Stimulated activated CD8-positive, alpha-beta memory T cell treated with anti-CD3 and anti-CD28 coated beads, Interleukin-7, amount 100 ng/mL, for 24 hours (primary cell): ENCODE measurements around the gene EXTL1.
A peak's percentile ranks its signal among the peaks of the same experiment; 100 is the strongest.

Experiments used
- DNase-seq: peaks from one replicate; pipeline ENCODE4 v3.0.0-alpha.2; 2020; ENCODE audit warnings: low read depth

Gene EXTL1

DNA sequence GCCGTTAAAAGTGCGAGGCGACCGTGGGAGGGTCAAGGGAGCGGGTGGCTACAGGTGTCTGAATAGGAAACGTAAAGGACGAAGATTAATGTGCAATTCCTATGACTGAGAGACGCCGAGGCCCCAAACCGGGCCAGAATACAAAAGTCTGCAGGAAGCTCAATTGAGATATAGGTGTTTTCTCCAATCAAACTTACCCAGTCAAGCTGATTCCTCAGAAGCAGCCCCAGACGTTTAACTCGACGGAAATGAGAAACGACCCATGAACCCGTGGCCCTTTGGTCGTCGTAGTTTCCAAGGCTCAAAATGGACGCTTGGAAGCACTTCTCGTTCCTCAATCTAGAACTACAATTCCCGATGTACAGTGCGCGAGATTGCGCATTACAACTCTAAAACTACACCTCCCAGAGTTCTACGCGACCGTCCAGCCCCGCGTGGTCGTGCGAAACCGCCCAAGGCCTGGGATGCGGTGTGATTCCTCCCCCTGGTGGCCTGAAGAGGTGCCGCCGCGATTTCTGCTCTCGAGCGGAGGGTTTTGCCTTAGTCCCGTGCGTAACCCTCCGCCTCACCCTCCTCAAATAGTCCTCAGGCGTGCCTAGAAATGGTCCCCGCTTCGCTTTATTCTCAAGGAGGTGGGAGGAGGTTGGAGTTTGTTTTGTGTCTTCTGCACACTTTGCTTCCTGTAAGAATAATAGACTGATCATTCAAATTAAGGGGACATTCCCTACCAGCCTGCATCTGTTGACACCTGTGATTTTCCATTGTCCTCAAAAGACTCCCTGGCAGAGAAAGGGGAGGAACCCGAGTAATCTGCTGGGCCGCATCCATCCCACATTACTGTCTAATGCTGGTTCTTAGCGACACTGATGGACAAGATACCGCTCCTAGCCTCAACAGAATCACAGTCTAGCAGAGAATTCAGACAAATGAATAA is 23.5 kb upstream of the EXTL1 start, which contains the start of gene PAFAH2:
TSS of gene PAFAH2 (minus strand) at position 236 of the 934 bp plus-strand sequence. CDS start 7,247 bp downstream, outside the sequence.
- peak; percentile 95 for DNase-seq

DNA sequence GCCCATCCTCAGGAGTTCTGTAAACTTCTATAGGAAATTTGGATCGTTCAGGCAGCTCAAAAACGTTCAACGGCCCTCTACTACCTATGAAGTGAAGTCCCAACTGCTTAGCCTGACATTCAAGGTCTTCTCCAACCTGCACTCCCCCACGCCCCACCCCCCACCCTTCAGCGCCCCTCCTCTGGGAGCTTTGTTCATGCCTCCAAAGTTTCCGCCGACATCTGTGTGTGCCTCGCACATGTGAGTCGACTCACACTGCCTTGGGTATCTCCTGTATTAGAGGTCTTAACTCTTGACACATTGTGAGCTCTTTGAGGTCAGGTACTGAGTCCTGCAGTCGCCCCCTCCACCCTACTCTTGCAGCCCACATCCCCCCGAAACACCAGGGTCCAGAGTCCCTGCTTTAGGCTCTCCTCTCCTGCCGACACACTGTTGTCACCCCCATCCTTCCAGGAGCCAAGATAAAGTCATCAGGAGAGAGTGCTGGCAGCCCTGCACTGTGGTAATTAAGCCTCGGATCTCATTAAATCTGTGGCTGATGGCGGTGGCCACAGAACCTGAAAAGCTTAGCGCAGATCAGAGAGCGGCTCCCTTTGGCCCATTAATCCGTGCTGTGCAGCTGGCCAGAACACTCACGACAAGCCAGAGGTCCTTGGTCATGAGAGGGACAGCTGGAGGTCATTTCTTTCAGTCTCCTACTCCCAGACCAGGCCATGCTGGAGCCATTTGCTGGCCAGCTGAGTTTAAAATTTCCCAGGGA is 22.4 kb upstream of the EXTL1 start:
- no peak for DNase-seq

DNA sequence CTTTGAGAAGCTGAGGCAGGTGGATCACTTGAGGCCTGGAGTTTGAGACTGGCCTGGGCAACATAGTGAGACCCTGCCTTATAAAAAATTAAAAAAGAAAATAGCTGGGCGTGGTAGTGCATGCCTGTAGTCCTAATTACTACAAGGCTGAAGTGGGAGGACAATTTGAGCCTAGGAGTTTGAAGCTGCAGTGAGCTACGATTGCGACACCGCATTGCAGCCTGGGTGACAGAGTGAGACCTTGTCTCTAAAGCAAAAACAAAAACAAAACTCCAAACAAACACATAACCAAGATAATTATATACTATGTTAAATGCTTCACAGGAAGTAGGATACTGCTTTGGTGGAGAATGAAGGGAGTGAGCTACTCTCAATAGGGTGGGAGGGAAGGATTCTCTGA is 18.3 kb upstream of the EXTL1 start:
- DNase-seq, result no peak

DNA sequence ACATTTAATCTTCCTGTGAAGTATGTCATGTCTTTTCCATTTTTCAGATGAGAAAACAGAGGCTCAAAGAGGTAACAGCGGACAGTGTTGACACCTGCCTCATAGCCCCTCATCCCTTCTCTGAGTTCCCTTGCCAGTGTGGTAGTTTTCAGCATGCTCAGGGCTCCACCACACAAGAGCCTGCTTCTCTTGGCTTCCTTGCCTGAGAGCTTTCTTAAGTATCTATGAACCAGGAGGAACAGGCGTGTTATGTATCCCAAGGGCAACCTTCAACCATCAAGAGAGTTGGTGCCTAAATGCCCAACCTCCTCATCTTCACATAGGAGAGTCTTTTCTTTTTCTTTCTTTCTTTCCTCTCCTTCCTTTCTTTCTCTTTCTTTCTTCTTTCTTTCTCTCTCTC is 17.8 kb upstream of the EXTL1 start:
- no peak for DNase-seq

DNA sequence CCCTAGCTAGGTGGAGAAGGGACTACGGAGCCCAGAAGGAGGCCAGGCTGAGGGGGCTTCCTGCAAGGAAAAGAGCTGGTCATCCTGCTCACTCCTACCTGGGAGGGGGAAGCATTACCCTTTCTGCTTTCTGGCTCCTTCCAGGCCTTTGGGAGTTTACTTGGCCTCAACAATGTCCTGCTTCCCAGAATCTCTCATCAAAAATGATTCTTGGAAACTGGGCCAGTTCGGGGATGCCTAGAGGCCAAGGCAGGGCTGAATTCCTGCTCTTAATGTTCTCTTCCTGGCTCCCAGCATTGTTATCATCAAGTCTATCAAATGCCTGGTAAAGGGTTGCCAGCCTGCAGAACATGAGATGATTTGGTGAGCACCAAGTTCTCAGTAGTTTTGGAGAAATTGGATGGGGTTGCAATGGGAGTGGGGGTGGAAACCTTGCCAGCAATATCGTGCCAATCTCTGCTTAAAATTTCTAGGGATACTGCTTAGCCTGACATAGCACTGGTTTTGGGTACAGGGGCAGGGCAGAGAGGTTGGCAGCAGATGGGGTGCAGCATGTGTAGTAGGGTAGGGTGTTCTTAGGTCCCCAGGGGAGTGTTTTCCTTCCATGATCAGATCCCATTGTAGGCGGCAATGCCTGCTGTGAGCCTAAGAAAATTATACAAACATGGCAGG is 16.0 kb upstream of the EXTL1 start:
- DNase-seq, result no peak

DNA sequence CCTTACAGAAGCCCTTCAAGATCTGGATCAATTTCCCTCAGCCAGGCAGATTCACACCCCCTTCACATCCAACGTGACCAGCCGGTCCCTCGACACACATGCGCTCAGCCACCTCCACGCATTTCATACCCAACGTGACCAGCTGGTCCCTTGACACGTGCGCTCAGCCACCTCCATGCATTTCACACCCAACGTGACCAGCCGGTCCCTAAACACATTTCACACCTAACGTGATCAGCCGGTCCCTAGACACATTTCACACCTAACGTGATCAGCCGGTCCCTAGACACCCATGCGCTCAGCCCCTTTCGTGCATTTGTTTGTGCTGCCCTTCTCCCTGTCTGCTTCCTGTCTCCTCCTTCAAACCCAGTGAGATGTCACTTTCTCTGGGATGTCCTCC is 14.9 kb upstream of the EXTL1 start:
- no peak for DNase-seq

DNA sequence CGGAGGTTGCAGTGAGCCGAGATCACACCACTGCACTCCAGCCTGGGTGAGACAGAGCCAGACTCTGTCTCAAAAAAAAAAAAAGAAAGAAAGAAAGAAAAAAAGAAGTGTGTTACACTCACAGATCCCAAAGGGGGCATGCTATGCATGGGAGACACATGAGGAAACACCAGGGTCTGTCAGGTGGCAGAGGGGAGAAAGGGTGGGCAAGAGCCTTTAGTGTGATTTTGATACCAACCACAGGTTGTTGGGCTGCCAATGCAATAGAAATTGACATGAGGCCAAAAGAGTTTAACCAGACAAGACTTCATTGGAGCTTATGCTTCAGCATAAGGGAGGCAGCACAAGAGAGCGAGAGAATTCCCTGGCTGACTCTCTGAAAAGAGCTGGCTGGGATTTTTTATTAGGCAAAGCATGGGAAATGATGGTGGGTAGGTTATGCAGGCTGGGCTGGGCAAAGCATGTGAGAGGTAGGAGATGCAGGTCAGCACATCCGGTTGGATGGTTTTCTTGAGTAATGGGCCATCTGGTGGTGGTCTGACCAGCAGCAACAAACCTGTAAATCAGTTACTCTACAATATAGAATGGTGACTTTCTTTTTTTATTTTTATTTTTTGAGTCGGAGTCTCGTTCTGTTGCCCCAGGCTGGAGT is 11.7 kb upstream of the EXTL1 start:
- DNase-seq, result no peak

DNA sequence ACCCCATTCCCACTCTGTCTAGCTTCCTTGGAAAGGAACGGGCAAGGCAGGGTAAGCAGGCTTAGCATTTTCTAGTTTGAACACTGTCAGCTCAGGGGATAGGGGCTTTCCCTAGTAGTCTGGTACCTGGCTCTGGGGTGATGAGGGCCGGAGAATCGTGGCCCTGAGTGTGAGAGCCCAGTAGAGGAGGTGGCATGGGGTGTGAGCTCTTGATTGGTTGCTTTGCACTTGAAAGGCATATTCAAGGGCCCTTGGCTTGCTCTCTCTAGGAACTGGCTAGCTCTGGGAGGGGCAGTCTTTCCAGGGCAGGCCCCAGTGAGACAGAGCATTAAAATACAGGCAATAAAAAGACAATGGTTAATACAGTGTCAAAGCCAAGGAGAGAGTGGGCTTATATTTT is 10.8 kb upstream of the EXTL1 start:
- DNase-seq, result no peak

DNA sequence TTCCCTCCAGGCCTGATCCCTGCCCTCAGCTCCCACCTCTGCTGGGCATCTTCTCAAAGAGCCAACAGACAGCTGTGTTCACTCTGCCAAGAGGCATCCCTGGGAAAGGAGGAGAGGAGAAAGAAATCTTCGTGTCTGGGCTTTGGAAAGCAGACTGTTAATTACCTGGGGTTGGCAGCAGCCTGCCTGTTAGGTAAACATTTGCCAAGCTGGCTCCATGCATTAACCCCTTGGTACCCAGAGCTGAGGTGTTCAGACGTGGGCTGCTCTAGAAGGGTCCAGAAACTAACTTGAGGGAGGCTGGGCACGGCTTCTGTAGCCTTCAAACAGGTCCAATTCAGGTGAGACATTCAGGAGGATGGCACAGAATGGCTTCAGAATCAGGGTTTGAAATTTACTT is 8.7 kb upstream of the EXTL1 start:
- DNase-seq, result no peak

DNA sequence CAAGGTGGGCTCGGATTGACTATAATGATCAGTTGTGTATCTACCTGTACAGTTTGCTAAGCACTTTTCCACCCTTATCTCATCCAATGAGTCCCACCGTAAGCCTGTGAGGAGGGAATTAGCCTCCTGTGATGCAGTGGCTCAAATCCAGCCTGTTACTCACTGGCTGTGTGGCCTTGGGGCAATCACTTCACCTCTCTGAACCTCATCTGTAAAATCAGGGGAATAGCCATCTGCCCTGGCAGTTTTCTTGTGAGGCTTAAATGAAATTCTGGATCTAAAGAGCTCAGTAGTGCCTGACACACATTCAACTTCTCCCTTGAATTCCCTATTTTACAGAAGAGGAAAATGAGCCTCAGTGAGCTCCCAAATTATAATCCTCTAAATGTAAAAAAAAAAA is 7.4 kb upstream of the EXTL1 start:
- DNase-seq, result no peak

DNA sequence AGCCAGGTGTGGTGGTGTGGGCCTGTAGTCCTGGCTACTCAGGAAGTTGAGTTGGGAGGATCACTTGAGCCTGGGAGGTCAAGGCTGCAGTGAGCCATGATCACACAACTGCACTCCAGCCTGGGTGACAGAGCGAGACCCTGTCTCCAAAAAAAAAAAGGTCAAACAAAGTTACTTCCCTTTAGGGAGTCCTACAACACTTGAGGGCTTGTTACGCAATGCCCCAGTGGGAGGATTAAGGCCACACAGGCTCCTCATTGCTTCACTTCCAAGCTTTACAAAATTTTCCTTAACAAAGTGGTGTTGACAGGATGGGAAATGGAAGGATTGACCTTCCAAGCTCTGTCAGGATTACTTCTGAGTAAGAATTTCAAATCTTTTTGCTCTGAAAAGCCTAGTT is 6.2 kb upstream of the EXTL1 start:
- no peak for DNase-seq

DNA sequence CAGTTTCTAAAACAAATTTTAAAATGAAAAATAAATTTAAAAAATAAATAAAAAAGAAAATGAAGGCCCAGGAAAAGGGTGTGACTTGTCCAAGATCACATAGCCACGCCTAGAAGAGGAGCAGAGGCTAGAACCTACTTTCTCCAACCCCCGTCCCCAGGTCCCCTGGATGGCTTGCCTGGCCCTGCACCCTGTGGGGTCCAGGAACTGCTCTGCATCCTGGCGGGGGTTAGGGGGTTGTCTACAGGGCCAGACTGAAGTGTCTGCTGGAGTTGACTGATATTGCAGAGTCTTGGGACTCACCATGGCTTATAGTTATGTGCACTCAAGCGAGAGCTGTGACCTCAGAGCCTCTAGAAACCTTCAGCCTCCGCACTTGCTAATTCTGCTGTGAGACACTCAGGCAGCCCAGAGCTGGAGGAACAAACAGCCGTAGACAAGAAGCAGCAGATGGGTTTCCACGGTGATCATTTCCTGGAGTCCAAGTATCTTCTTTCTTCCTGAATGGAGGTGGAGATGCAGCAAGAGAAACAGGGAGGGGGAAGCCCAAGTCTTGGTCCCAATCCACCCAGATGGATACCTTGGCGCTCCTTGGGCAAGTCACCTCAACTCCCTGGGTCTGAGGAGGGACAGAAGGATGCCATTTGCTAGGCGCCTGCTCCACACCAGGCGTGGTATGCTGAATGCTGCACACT is 5.2 kb upstream of the EXTL1 start:
- no peak for DNase-seq

DNA sequence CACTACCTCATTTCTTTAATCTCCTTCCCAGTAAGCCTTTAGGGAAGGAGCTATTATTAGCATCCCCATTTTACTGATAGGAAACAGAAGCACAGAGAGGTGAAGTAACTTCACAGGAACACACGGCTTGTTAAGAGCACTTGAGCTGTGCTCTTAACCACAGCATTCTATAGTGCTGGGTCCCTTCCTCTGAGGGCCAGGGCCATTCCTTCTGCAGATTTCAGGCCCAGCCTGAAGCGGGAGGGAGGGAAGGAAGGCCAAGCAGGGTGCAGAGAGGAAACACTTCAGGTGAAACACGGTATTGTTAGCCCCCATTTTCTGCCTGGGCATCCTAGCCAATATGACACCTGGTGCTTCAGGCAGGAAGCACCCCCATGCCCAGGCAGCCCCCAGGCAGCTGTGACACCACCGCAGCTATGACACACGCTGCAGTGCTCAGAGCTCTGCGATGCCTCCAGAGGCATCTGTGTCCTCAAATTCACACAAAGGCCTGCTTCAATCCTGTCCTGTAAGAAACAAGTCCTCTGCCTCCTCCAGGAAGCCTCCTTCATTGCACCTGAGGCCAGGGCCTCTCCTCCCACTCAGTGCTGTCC is 4.5 kb upstream of the EXTL1 start:
- no peak for DNase-seq

DNA sequence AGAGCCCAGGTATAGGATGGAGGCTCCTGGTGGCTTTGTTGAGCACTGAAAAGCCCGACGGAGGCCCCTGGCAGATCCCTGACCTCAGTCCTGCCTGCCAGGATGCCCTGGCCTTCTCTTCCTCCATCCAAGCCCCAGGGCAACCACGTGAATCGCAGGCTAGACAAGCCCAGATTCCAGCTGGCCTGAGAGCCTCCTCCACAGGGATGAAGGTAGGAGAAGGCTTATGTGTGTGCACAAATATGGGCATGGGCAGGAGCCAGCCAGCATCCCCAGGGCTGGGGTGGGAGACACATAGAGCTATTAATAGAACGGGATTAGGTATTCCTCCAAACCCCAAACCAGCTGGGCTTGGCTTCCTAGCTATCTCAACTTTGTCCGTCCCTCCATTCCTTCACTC is 4.0 kb upstream of the EXTL1 start:
- no peak for DNase-seq

DNA sequence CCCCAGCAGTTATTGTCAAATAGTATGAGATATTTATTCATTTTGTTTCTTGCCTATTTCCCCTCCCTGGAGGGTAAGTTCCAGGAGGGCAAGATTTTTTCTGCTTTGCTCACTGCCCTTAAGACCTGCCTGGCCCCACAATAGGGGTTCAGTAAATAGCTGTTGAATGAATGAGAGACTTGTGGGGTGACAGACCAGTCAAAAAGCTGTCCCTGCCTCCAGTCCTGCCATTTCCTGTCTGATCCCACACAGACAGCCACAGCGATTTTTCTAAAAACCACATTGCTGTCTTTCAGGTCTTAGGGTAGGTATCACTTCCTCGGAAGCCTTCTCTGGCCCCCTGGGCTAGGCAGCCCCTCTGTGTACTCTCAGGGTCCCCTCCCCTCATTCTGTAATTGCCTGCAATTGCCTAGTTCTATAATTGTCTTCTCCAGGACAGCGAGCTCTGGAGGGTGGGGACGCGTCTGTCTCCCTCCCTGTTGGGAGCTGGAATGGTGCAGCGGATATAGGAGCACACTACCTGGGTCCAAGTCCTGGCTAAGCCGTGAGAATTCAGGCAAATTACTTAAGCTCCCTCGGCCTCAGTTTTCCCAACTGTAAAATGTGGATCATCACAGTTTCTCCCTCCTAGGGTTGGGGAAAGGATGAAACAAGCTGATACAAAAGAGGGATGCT is 1.8 kb upstream of the EXTL1 start:
- DNase-seq, result no peak

DNA sequence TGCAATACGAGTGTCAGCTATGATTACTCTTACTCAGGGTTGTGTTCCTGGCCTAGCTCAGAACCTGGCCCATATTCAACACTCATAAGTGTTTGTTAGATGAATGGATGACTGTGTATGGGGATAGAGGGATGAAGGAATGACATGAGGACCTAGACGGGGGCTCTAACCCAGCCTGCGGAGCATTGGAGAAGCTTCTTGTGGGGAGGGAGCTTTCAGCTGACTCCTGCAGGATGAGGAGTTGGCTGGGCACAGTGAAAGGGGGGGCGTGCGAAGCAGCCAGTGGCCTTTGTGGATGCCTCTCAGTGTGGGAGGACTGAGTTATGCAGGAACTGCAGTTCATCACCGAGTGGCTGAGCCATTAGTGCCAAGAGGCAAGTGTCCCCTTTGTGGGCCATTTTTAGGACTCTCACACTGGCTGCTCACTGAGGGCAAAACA is 1.2 kb upstream of the EXTL1 start:
- no peak for DNase-seq

DNA sequence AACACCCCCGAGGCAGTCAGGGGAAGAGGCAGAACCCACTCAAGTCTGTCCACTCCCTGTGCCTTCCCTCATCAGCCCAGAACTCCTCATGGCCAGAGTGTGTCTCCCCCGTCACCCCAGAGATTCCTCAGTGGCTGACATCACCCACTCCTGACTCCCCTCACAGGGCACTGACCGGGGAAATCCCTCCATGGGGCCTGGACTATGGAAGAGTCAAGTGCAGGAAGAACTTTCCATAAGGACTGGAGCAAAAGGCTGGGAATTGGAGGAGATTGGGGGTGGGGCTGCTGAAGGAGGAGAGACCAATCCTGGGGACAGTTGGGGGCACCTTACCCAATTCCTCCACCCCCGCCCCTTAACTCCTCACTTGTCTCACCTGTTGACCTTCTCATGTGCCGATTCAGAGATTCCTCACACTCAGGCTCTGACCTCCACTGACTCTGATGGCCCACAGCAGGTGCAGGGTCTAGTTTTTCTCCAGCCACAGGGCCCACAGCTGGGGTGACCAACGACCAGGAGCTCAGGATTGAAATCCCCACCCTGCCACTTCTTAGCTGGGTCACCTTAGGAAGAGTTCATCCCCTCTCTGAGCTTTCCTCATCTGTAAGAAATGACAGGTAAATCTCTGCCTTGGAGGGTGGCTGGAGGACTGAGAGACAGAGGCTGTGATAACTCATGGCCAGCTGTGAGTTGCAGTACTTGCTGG is 481 bp upstream of the EXTL1 start:
- DNase-seq, result no peak

DNA sequence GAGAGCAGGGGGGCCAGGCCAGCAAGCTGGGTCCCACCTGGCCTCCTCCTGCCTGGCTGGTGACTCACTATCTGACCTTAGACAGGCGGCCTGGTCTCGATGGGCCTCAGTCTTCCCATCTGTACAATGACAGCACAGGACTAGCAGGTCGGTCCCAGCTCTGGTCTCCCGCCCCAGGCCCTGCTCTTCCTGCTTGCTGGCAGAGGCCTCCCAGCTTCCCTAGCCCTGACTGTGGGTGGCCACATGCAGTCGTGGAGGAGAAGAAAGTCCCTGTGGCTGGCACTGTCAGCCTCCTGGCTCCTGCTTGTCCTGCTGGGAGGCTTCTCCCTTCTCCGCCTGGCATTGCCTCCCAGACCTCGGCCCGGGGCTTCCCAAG is 817 bp downstream of the EXTL1 start:
- DNase-seq, result no peak

DNA sequence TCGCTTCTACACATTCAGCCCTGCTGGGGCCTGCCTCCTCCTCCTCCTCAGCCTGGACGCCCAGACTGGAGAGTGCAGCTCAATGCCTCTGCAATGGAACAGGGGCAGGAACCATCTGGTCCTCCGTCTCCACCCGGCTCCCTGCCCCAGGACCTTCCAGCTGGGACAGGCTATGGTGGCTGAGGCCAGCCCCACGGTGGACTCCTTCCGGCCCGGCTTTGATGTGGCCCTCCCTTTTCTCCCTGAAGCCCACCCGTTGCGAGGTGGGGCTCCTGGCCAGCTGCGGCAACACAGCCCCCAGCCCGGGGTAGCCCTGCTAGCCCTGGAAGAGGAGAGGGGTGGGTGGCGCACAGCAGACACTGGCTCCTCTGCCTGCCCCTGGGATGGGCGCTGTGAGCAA is 1.4 kb downstream of the EXTL1 start:
- no peak for DNase-seq

DNA sequence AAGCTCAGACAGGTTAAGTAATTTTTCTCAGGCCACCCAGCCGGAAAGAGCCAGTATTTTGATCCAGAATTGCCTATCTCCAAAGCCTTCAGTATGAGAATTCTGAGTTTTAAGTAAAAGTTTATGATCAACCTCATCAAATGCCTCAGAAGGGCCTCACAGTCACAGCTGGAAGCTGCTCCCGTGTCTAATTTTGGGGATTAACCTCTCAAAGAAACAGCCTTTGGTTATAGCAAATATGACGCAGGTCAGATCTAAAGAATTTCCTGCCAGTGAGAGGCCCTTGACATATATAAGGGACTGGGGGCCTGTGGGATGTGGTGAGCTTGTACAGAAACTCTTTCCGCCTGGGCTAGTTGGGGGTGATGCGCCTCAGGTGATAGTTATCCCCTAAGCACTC is 2.3 kb downstream of the EXTL1 start:
- no peak for DNase-seq
